Mesothelial cell of epicardium (in vitro differentiated cells): ENCODE measurements around the gene SLC6A6. TPM values are rescaled to one million over a fixed set of nuclear protein-coding genes. Genes with fewer than 3 reads are reported as not detected.

Source experiments
- DNase-seq, 2 experiments: peaks; one replicate each; pipeline ENCODE4 v3.0.0; 2021; ENCODE audit warnings: low spot score in 2 of 2; ENCODE audit not compliant: unreplicated experiment in 2 of 2
- H3K27ac Mint-ChIP-seq: 2 replicates; pipeline ENCODE4 v1.8.0; 2021; ENCODE audit warnings: mixed read lengths
- H3K27me3 Mint-ChIP-seq: 2 replicates; pipeline ENCODE4 v1.8.0; 2021; ENCODE audit warnings: low read depth, mixed read lengths
- H3K36me3 Mint-ChIP-seq: 2 replicates; pipeline ENCODE4 v1.8.0; 2021; ENCODE audit warnings: mixed read lengths
- H3K4me1 Mint-ChIP-seq: 2 replicates; pipeline ENCODE4 v1.8.0; 2021; ENCODE audit warnings: mixed read lengths
- H3K4me3 Mint-ChIP-seq: 2 replicates; pipeline ENCODE4 v1.8.0; 2021; ENCODE audit warnings: mild to moderate bottlenecking, moderate library complexity, mixed read lengths
- H3K9me3 Mint-ChIP-seq: 2 replicates; pipeline ENCODE4 v1.8.0; 2021; ENCODE audit warnings: mixed read lengths
- total RNA-seq: library from RNA; stranded (reverse); gene quantifications from 3 replicates; pipeline ENCODE4 v1.2.1, GENCODE V29; 2021
- TF ChIP-seq, protein P1 (sequence below): fragments of 200-600 bp; sonication (generic); IDR thresholded peaks from one replicate; pipeline ENCODE4 v1.5.0; 2021; ENCODE audit warnings: antibody characterized with exemption; ENCODE audit not compliant: unreplicated experiment

The SLC6A6 gene
- total RNA-seq, 1 donor from 2014 or later: 21.2 TPM

- TF ChIP-seq, protein P1, sequence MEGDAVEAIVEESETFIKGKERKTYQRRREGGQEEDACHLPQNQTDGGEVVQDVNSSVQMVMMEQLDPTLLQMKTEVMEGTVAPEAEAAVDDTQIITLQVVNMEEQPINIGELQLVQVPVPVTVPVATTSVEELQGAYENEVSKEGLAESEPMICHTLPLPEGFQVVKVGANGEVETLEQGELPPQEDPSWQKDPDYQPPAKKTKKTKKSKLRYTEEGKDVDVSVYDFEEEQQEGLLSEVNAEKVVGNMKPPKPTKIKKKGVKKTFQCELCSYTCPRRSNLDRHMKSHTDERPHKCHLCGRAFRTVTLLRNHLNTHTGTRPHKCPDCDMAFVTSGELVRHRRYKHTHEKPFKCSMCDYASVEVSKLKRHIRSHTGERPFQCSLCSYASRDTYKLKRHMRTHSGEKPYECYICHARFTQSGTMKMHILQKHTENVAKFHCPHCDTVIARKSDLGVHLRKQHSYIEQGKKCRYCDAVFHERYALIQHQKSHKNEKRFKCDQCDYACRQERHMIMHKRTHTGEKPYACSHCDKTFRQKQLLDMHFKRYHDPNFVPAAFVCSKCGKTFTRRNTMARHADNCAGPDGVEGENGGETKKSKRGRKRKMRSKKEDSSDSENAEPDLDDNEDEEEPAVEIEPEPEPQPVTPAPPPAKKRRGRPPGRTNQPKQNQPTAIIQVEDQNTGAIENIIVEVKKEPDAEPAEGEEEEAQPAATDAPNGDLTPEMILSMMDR: no peak
- Mint-ChIP-seq H3K9me3 (no peaks in the 10 kb centered on the region), H3K27ac (peak overlapping the region; percentile 30), H3K36me3 (peaks cover 14% of the 10 kb centered on the region), H3K4me1 (peaks cover 15% of the 10 kb centered on the region), H3K27me3 (no peaks in the 10 kb centered on the region), H3K4me3 (no peak overlapping the region)
- no peak for DNase-seq
Measured at GRCh38 chr3:14452740-14453710, 50.6 kb downstream of the SLC6A6 start.

DNA sequence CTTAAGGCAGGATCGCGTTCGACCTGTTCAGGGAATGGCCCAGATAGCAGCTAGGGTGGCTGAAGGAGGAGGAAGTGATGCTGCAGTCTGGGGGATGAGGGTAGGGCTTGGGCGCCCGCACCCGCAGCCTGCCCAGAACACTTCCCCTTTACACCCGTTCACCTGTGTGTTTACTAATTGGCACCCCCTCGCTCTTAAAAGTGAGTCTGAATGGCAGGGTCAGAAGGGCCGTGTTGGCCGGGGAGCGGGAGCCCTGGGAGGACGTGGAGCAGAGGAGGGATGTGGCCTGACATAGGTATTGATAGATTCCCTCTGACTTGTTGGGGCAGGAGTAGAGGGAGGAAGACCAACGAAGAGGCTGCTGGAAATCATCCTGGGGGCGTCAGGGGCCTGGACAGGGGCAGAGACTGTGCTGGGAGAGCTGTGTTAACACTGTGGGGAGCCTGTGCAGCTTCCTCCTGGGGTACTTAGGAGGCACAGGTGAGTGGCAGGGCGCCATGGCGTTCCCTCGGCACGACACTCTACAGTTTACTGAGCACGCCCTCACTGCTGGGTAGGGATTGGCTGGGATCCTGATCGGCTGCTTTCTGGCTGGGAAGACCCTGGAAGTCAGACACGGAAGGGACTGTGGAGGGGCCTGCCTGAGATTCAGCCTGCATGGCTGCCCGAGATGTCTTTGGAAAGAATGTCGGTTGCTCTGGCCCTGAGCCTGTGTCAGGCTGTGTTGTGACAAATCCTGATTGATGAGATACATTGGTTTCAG is 51.7 kb downstream of the SLC6A6 start:
- no peak for DNase-seq
- Mint-ChIP-seq H3K27ac (peak overlapping the region; percentile 50), H3K4me3 (no peak overlapping the region), H3K36me3 (peaks cover 4% of the 10 kb centered on the region), H3K4me1 (peaks cover 16% of the 10 kb centered on the region), H3K27me3 (no peaks in the 10 kb centered on the region), H3K9me3 (no peaks in the 10 kb centered on the region)
- TF ChIP-seq, protein P1: no peak

DNA sequence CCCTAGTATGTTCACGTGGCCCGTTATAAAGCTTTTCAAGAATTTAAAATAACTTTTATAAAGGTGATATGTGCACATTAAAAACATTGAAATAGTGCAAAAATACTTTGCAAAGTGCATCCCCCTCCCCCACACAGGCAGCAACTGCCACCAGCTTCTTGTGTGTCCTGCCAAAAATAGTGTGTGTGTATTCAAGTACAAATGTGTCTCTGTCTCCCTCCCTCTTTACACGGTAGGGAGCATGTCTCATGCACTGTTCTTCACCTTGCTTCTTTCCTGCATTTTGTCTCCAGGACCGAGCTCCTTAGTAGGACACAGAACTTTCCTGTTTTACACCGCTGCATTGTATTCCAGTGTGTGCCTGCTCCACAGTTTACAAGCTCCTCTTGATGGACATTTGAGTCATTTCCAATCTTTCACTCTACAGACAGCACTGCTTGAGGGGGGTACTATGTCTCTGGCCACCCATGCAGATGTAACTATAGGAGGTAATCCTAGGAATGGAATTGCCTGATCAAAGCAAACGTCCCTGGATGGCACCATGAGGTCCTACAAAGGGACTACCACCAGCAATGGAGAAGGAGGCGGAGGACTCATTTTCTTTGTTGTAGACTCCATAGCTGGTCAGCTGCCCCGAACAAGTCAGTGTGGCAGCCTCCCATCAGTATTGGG is 52.4 kb downstream of the SLC6A6 start:
- TF ChIP-seq, protein P1: no peak
- peak overlapping the region; percentile 50 for H3K27ac Mint-ChIP-seq
- H3K4me3 Mint-ChIP-seq: no peak overlapping the region

DNA sequence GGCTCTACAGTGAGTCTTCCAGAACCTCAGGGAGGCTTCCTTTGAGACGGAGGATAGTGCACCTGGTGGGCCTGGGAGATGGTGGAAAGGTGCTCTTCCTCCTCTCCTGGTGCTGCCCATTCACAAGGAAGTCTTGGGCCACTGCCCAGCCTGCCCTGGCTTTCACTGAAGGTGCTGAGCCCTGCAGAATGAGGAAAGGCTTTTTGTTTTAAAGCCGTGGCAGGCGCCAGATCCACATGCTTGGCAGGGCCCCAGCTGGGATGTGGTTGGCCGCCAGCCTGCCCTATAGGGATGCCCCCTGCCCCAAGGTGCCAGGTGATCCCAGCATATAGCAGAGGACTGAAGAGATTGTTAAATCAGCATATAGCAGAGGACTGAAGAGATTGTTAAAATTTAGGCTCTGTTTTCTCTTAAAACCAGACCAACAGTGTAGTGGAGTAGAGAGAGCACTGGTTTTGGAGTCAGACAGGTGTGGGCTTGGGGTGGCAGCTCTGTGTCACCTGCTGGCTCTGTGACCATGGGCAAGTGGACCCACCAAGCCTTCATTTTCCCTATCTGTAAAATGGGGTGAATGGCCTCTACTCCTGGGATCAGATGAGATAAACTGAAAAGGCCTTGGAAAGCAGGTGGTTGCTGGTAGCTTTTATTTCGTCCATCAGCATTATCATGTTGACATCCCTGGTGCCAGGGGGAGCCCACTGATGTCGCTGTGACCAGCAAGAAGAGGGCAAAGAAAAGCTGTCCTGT is 53.3 kb downstream of the SLC6A6 start:
- peaks cover 7% of the 10 kb centered on the region for H3K36me3 Mint-ChIP-seq
- TF ChIP-seq, protein P1: no peak
- DNase-seq: no peak
- H3K9me3 Mint-ChIP-seq: no peaks in the 10 kb centered on the region
- peaks cover 16% of the 10 kb centered on the region for H3K4me1 Mint-ChIP-seq
- no peak overlapping the region for H3K27ac Mint-ChIP-seq
- H3K4me3 Mint-ChIP-seq: no peak overlapping the region
- H3K27me3 Mint-ChIP-seq: no peaks in the 10 kb centered on the region

More for the DNA sequence above, 52.4 kb downstream of the SLC6A6 start:
- no peak for DNase-seq
- Mint-ChIP-seq H3K27me3 (no peaks in the 10 kb centered on the region), H3K4me1 (peaks cover 16% of the 10 kb centered on the region), H3K36me3 (peaks cover 3% of the 10 kb centered on the region), H3K9me3 (no peaks in the 10 kb centered on the region)

DNA sequence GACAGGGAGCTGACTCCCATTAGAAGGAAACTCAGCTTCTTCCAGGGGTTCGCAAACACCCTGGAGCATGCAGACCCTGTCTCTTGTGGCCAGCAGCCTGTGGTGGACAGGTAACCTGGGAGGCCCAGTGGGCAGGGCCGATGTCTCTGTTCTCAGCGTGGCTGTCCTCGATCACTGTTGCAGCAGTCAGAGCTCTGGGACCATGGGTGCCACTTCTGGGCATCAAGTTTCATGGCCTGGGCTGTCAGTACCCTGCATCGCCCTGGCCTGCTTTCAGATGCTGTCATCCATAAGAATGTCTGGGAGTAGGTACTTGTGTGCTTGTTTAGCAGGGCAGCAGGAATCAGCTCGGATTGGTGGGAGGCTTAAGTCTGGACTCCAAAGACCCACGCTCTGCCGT is 54.4 kb downstream of the SLC6A6 start:
- Mint-ChIP-seq H3K4me3 (no peak overlapping the region), H3K4me1 (peaks cover 16% of the 10 kb centered on the region), H3K27me3 (no peaks in the 10 kb centered on the region), H3K27ac (no peak overlapping the region), H3K9me3 (no peaks in the 10 kb centered on the region), H3K36me3 (peaks cover 7% of the 10 kb centered on the region)
- TF ChIP-seq, protein P1: no peak
- no peak for DNase-seq
